Panc1 (cell line): Measurements from ENCODE around the gene SORBS1.

Experiments
- CTCF ChIP-seq: fragments of 450-650 bp; IDR thresholded peaks from 2 replicates; pipeline ENCODE4 v1.5.1; 2017; ENCODE audit warnings: mild to moderate bottlenecking
- POLR2AphosphoS5 ChIP-seq: IDR thresholded peaks from 2 replicates; pipeline ENCODE4 v1.6.1; 2012; ENCODE audit warnings: mild to moderate bottlenecking, low read depth, low read length, moderate library complexity
- SIN3A ChIP-seq: IDR thresholded peaks from 2 replicates; pipeline ENCODE4 v1.6.1; 2012; ENCODE audit warnings: low read depth, mild to moderate bottlenecking, low read length, moderate library complexity, borderline replicate concordance; ENCODE audit not compliant: insufficient read depth
- TCF7L2 ChIP-seq: IDR thresholded peaks from 2 replicates; pipeline ENCODE4 v1.6.1; 2011; ENCODE audit warnings: mild to moderate bottlenecking, low read depth, low read length, inconsistent platforms
- TF ChIP-seq, protein P1 (sequence below), 2 experiments: IDR thresholded peaks; 2 replicates each; pipeline ENCODE4 v1.6.1; 2011 to 2012; ENCODE audit warnings: low read depth in 2 of 2, control low read depth in 1 of 2, low read length in 1 of 2, mild to moderate bottlenecking in 1 of 2, moderate library complexity in 1 of 2; ENCODE audit not compliant: insufficient read depth in 1 of 2

- no peak for TF ChIP-seq CTCF
- TF ChIP-seq POLR2AphosphoS5, result no peak
- TF ChIP-seq SIN3A, result no peak
- TF ChIP-seq, protein P1, sequence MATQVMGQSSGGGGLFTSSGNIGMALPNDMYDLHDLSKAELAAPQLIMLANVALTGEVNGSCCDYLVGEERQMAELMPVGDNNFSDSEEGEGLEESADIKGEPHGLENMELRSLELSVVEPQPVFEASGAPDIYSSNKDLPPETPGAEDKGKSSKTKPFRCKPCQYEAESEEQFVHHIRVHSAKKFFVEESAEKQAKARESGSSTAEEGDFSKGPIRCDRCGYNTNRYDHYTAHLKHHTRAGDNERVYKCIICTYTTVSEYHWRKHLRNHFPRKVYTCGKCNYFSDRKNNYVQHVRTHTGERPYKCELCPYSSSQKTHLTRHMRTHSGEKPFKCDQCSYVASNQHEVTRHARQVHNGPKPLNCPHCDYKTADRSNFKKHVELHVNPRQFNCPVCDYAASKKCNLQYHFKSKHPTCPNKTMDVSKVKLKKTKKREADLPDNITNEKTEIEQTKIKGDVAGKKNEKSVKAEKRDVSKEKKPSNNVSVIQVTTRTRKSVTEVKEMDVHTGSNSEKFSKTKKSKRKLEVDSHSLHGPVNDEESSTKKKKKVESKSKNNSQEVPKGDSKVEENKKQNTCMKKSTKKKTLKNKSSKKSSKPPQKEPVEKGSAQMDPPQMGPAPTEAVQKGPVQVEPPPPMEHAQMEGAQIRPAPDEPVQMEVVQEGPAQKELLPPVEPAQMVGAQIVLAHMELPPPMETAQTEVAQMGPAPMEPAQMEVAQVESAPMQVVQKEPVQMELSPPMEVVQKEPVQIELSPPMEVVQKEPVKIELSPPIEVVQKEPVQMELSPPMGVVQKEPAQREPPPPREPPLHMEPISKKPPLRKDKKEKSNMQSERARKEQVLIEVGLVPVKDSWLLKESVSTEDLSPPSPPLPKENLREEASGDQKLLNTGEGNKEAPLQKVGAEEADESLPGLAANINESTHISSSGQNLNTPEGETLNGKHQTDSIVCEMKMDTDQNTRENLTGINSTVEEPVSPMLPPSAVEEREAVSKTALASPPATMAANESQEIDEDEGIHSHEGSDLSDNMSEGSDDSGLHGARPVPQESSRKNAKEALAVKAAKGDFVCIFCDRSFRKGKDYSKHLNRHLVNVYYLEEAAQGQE (IDR thresholded peaks at IDR 0.05; ENCODE audit: insufficient read depth in 1 of 2, low read depth in 2 of 2, low read length in 1 of 2), result no peak
- TF ChIP-seq TCF7L2, result no peak
Observed at GRCh38 chr10:95606922-95607321, 45.8 kb upstream of the SORBS1 start.
